ENCODE data around the gene HP. TPM values are rescaled to one million over a fixed set of nuclear protein-coding genes. Genes with fewer than 3 reads are reported as not detected.
A peak's percentile ranks its signal among the peaks of the same experiment; 100 is the strongest.

Gene HP
- total and polyA plus RNA-seq, 2 of the 13 experiments (the other 11 are each of a cell fraction or from before 2014, with no cell fraction given): 387 to 524 TPM

DNA sequence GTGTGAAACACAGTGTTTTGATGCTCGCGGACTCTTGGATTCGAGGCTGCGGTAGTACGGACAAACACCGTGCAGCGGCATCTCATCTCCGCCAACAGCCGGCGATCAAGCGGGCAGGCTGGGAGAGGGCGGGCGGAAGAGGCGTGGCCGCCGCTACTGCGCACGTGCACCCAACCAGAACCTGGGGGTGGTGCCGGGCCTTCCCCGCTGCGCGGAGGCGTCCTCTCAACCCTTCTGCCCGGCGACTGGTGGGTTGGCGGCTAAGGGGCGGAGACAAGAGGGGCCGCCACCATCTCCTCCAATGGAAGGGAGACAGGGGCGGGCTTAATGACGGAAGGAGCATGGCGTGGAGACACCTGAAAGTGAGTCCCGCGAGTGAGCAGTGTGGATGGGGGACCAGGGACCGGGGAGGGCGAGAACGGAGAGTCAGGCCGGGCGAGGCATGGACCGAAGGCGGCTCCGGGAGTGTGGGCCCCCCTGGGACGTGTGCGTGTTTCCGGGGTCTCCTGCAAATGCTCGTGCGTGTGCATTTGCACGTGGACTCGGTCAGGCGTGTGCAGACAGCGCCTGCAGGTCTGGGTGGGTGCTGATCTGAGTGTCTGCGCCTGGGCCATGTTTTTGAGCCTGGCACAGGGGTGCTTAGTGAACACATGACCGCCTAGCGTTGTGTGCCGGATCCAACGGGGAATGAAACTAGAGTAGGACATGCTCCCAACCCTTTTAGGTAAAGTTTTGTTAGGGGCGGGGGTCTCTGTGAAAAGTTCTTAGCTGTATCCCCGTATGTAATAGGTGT, 45.7 kb upstream of the HP start, which contains the start of gene DHODH (continued):
- peak; percentile 66 for TF ChIP-seq ZNF883 (CRISPR knock-in tag; IDR thresholded peaks at IDR 0.05; ENCODE audit: not compliant biosample characterization)
- peak; percentile 82 for TF ChIP-seq ZNF709 (CRISPR knock-in tag; IDR thresholded peaks at IDR 0.05)
- TF ChIP-seq GRHL1 (CRISPR knock-in tag; conservative IDR thresholded peaks at IDR 0.05): no peak
- peak; percentile 82 for TF ChIP-seq CREB1 (IDR thresholded peaks at IDR 0.05)
- TF ChIP-seq CREB1 (CRISPR knock-in tag; IDR thresholded peaks at IDR 0.05): peak; percentile 85
- TF ChIP-seq, protein P1, sequence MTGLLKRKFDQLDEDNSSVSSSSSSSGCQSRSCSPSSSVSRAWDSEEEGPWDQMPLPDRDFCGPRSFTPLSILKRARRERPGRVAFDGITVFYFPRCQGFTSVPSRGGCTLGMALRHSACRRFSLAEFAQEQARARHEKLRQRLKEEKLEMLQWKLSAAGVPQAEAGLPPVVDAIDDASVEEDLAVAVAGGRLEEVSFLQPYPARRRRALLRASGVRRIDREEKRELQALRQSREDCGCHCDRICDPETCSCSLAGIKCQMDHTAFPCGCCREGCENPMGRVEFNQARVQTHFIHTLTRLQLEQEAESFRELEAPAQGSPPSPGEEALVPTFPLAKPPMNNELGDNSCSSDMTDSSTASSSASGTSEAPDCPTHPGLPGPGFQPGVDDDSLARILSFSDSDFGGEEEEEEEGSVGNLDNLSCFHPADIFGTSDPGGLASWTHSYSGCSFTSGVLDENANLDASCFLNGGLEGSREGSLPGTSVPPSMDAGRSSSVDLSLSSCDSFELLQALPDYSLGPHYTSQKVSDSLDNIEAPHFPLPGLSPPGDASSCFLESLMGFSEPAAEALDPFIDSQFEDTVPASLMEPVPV (CRISPR knock-in tag; IDR thresholded peaks at IDR 0.05): no peak; the same call in 1 of the 2 replicates
- TF ChIP-seq ZNF766 (CRISPR knock-in tag; IDR thresholded peaks at IDR 0.05; ENCODE audit: borderline replicate concordance): no peak
- peak; percentile 78 for TF ChIP-seq YY1 (IDR thresholded peaks at IDR 0.05; ENCODE audit: insufficient read depth, insufficient replicate concordance, low read depth, low read length)
- TF ChIP-seq GABPB1 (CRISPR knock-in tag; IDR thresholded peaks at IDR 0.05): peak; percentile 95
- 0 out of 2 replicates have a peak, but pooled peaks have one; percentile 41 for TF ChIP-seq ZIK1 (CRISPR knock-in tag; IDR thresholded peaks at IDR 0.05; ENCODE audit: borderline replicate concordance, low read depth)
- no peak for TF ChIP-seq HMGA1 (CRISPR knock-in tag; conservative IDR thresholded peaks at IDR 0.05)
- TF ChIP-seq TBP (CRISPR knock-in tag; IDR thresholded peaks at IDR 0.05): no peak
- TF ChIP-seq ZNF451 (CRISPR knock-in tag; IDR thresholded peaks at IDR 0.05): peak; percentile 90
- TF ChIP-seq BRD4 (CRISPR knock-in tag; IDR thresholded peaks at IDR 0.05): peak; percentile 84
- peak; percentile 95; the same call in 1 of the 2 replicates for TF ChIP-seq NR0B2 (CRISPR knock-in tag; IDR thresholded peaks at IDR 0.05)
- peak; percentile 99 for TF ChIP-seq ZNF891 (CRISPR knock-in tag; IDR thresholded peaks at IDR 0.05)
- TF ChIP-seq PITX1 (CRISPR knock-in tag; IDR thresholded peaks at IDR 0.05): peak; percentile 82; the same call in 1 of the 2 replicates
- TF ChIP-seq FOXA1 (IDR thresholded peaks at IDR 0.05): no peak
- no peak for TF ChIP-seq FOXA1 (CRISPR knock-in tag; IDR thresholded peaks at IDR 0.05)
- TF ChIP-seq ZSCAN21 (CRISPR knock-in tag; IDR thresholded peaks at IDR 0.05; ENCODE audit: borderline replicate concordance): peak; percentile 84
- TF ChIP-seq REPIN1 (CRISPR knock-in tag; IDR thresholded peaks at IDR 0.05; ENCODE audit: borderline replicate concordance, low read depth): peak; percentile 89
- no peak; the same call in 1 of the 2 replicates for TF ChIP-seq ZNF136 (CRISPR knock-in tag; IDR thresholded peaks at IDR 0.05; ENCODE audit: low read depth)

Measured in HepG2 (cell line).